Fibroblast of lung (primary cell): Measurements from ENCODE around the gene HECTD4.

ENCODE experiments used
- CTCF ChIP-seq, 2 donors: IDR thresholded peaks in 1 of 2; conservative IDR thresholded peaks in 1 of 2; 1 replicate in 1 of 2; 2 replicates in 1 of 2; pipeline ENCODE4 v1.5.1; 2011 to 2012; ENCODE audit warnings: low read length in 2 of 2, control low read depth in 1 of 2, inconsistent platforms in 1 of 2, low read depth in 1 of 2, mild to moderate bottlenecking in 1 of 2
- EZH2 ChIP-seq: IDR thresholded peaks from 2 replicates; pipeline ENCODE4 v1.5.1; 2012; ENCODE audit warnings: low read length, control low read depth, mild to moderate bottlenecking; ENCODE audit errors: missing control alignments

GRCh38 chr12:112199136-112199535 is 183.1 kb downstream of the HECTD4 start:
- TF ChIP-seq CTCF (conservative IDR thresholded peaks at IDR 0.05 in 1 of 2, IDR thresholded peaks at IDR 0.05 in 1 of 2; ENCODE audit: low read depth in 1 of 2, low read length in 2 of 2), result no peak
- TF ChIP-seq EZH2, result no peak
